Measurements from ENCODE around the gene PRKCE. TPM values are rescaled to one million over a fixed set of nuclear protein-coding genes. Genes with fewer than 3 reads are reported as not detected.

Gene PRKCE
- total and polyA plus RNA-seq, 4 donors, result 2.5 to 38.6 (median 5.8) TPM

- H3K4me1 ChIP-seq (ENCODE audit: control insufficient read depth in 4 of 4, insufficient read depth in 4 of 4, low read length in 3 of 4), result peaks cover 0 to 9% (median 4%) of the 10 kb centered on the region in 4 donors
- TF ChIP-seq CTCF (IDR thresholded peaks at IDR 0.05; ENCODE audit: low read depth, low read length, missing input control), result no peak
- no peak for TF ChIP-seq RXRA (IDR thresholded peaks at IDR 0.05)
- no peak for TF ChIP-seq HNF4A (conservative IDR thresholded peaks at IDR 0.05)
- no peak for TF ChIP-seq REST (IDR thresholded peaks at IDR 0.05)
- no peak for TF ChIP-seq FOXA1 (IDR thresholded peaks at IDR 0.05)
- no peak for TF ChIP-seq FOXA2 (IDR thresholded peaks at IDR 0.05)
- no peak for TF ChIP-seq MAX (IDR thresholded peaks at IDR 0.05)
- TF ChIP-seq ZBTB33 (IDR thresholded peaks at IDR 0.05), result no peak
- TF ChIP-seq NR2F2 (IDR thresholded peaks at IDR 0.05), result no peak
- WGBS, result 92% methylated on average over 6 of the region's 6 CpGs
- no peak overlapping the region for H3K27ac ChIP-seq (ENCODE audit: low read depth in 1 of 2, low read length in 2 of 2)
- H3K27me3 ChIP-seq (ENCODE audit: control insufficient read depth in 4 of 4, insufficient read depth in 4 of 4, low read length in 3 of 4), result no peaks in the 10 kb centered on the region
- H3K4me3 ChIP-seq (ENCODE audit: low read depth in 1 of 3, low read length in 3 of 3), result no peak overlapping the region
- H3K9me3 ChIP-seq (ENCODE audit: control insufficient read depth in 4 of 4, low read length in 3 of 4), result no peaks in the 10 kb centered on the region
- H3K9ac ChIP-seq (ENCODE audit: low read depth in 1 of 2, low read length in 2 of 2), result no peak overlapping the region
- H3K36me3 ChIP-seq (ENCODE audit: control insufficient read depth in 4 of 4, insufficient read depth in 3 of 4, low read depth in 1 of 4, low read length in 3 of 4), result peaks cover 0 to 10% (median 2%) of the 10 kb centered on the region in 4 donors
- DNase-seq (ENCODE audit: low spot score), result no peak
These were observed 492.8 kb downstream of the PRKCE start for GRCh38 chr2:46144133-46144800.

GRCh38 chr2:46145017-46145416 lies 493.5 kb downstream of the PRKCE start:
- H3K36me3 ChIP-seq (ENCODE audit: control insufficient read depth in 4 of 4, insufficient read depth in 3 of 4, low read depth in 1 of 4, low read length in 3 of 4), result peaks cover 0 to 10% (median 2%) of the 10 kb centered on the region in 4 donors
- H3K27ac ChIP-seq (ENCODE audit: low read depth in 1 of 2, low read length in 2 of 2), result no peak overlapping the region
- H3K9me3 ChIP-seq (ENCODE audit: control insufficient read depth in 4 of 4, low read length in 3 of 4), result no peaks in the 10 kb centered on the region
- no peak overlapping the region for H3K4me3 ChIP-seq (ENCODE audit: low read depth in 1 of 3, low read length in 3 of 3)
- H3K9ac ChIP-seq (ENCODE audit: low read depth in 1 of 2, low read length in 2 of 2), result no peak overlapping the region
- TF ChIP-seq ZBTB33 (IDR thresholded peaks at IDR 0.05), result no peak
- TF ChIP-seq NR2F2 (IDR thresholded peaks at IDR 0.05), result no peak
- no peak for TF ChIP-seq TAF1 (conservative IDR thresholded peaks at IDR 0.05)
- TF ChIP-seq FOXA2 (IDR thresholded peaks at IDR 0.05), result no peak
- TF ChIP-seq YY1 (IDR thresholded peaks at IDR 0.05), result no peak
- no peak for TF ChIP-seq ATF3 (IDR thresholded peaks at IDR 0.05)
- TF ChIP-seq FOXA1 (IDR thresholded peaks at IDR 0.05), result no peak
- no peak for TF ChIP-seq HNF4A (conservative IDR thresholded peaks at IDR 0.05)
- TF ChIP-seq GABPA (IDR thresholded peaks at IDR 0.05 in 1 of 2, conservative IDR thresholded peaks at IDR 0.05 in 1 of 2), result no peak
- TF ChIP-seq RAD21 (IDR thresholded peaks at IDR 0.05), result no peak
- DNase-seq (ENCODE audit: low spot score), result no peak
- 94% methylated on average over 5 of the region's 5 CpGs for WGBS
- peaks cover 0 to 9% (median 4%) of the 10 kb centered on the region in 4 donors for H3K4me1 ChIP-seq (ENCODE audit: control insufficient read depth in 4 of 4, insufficient read depth in 4 of 4, low read length in 3 of 4)
- no peaks in the 10 kb centered on the region for H3K27me3 ChIP-seq (ENCODE audit: control insufficient read depth in 4 of 4, insufficient read depth in 4 of 4, low read length in 3 of 4)

Measured in liver (tissue), 9 donors.